SKM-1 (cell line): Measurements from ENCODE around the gene STXBP4.

Source experiments
- DNase-seq: peaks from one replicate; lab custom pipeline; 2025; ENCODE audit not compliant: unreplicated experiment; lab: John Stamatoyannopoulos, UW

Gene STXBP4

DNA sequence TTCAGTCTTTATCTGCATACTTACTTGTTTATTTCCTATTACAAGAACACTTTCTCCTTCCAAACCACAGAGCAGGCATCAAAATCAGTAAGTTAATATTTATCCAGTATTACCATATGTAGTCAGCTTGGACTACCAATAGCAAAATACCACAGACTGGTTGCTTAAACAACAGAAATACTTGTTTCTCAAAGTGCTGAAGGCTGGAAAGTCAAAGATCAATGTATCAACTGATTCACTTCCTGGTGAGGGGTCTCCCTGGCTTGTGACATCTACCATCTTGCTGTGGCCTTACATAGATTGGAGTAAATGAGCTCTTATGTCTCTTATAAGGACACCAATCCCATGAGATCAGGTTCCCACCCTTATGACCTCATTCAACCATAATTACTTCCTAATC, 2.6 kb downstream of the STXBP4 start:
- DNase-seq = no peak

DNA sequence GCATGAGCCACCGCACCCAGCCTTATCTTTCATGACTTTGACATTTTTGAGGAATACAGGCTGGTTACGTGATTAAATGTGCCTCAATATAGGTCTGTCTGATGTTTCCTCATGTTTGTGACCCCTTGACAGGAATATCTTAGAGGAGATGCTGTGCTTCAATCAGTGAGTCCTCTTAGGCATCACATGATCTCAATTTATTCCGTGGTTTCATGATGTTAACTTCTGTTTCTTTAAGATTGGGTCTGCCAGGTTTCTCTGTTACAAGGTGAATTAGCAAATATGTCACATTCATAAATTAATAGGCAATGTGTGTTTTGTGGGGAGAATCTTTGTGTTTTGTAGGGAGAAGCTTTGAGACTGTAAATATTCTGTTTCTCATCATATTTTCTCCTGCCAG, 3.3 kb downstream of the STXBP4 start:
- DNase-seq = no peak

DNA sequence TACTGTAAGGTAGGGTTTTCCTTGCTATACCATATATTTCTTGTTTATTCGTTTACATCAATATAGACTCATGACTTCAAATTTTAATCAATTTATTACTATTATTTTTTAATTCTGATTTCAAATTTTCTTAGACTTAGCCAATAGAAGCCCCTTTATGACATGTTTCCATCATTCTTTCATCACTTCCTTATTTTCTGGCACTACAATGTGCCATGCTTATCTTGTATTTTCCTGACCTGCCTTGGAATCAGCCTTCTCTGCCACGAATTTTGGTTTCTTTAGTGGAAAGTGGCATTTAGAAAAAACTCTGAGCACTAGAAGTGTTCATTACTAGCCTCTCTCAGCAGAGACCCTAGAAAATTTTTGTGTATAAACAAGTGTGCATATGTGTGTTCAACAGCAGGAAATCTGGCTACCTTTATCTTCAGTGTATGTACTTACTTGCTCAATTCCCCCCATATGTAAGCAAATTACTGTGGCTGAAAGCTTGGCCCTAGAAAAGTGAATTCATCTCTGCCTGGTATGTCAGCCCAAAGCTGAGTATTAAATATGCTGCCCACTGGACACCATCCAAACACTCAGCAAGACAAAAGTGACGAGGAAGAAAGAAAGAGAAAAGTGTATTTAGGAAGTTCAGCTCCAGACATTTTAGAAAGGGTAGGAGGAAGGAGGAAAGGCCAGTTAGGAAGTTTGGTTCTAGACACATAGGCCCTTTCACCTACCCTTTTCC, 4.0 kb downstream of the STXBP4 start:
- DNase-seq = no peak

DNA sequence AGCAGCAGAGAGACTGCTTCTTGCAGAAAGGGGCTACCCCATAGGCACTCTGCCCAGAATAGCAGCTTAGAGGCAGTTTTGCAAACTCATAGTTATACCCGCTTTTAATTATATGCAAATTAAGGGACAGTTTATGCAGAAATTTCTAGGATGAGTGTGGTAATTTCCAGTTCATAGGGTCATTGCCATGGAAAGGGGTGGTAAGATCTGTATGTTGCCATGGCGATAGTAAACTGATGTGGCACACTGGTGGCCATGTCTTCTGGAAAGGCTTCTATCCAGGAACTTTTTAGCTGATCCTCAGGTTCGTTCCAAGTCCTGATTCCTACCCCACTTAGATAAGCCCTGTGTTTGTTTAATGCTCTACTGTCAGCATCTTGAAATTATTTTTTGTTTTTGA, 6.2 kb downstream of the STXBP4 start:
- no peak for DNase-seq

DNA sequence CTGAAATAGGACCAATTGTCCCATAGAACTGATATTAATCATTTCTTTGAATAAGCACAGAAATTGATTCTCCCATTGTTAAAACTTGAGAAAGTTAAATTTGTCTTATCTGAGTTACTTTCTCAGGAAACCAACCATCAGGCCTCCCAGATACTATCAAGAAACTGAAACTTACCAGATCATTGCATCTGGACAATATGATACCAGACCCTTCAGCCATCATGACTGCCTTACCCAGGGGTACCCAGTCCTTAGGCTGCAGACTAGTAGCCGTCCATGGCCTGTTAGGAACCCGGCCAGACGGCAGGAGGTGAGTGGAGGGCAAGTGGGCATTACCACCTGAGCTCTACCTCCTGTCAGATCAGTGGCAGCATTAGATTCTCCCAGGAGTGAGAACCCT, 7.8 kb downstream of the STXBP4 start:
- no peak for DNase-seq

DNA sequence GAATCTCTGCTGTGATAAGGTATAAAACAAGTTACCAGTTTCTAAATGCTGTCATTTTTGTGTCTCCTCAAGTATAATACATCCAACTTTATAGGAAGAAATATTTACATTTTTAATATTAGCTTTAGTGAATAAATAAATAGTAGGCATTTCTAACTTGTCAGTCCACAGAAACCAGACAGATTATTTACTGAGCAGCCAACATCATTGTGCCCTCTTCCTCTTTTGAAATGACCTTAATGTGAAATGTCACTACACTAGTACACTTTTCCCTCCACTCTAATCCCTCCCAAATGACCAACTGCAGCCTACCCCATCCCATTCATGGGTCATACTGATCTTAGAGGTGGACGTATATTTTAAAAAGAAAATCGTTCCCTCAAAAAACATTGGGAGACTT, 9.2 kb downstream of the STXBP4 start:
- DNase-seq = no peak

DNA sequence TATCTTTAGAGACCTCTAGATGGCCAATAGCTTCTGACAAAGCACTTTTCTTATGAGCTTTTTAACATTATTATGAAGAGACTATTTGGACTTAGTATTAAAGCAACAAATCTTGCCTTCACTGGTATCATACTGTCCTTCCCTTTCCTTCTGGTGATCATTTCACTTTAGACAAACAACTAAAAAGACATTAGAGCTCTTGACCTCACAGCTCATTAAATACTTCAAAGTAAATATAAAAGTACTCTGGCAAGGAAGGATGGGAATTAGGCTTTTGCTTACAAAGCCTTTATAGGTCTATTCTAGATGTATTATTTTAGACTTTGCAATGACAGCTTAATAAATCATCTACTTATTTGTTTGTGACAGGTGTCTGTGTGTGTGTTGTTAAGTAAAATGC, 11.1 kb downstream of the STXBP4 start:
- no peak for DNase-seq

DNA sequence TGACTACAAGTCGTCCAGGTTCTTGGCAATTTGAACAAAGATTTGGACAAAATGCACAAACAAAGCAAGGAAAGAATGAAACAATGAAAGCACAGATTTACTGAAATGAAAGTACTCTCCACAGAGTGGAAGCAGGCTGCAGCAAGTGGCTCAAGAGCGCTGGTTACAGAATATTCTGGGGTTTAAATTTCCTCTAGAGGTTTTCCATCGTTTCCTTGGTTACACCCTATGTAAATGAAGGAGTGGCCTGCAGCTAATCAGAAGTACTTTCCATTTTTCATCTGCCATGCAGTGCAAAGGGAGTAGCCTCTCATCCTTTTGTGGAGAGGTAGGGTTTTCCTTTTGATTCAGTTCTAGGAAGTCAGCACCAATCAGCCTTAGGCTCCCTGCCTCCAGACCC, 11.8 kb downstream of the STXBP4 start:
- no peak for DNase-seq

DNA sequence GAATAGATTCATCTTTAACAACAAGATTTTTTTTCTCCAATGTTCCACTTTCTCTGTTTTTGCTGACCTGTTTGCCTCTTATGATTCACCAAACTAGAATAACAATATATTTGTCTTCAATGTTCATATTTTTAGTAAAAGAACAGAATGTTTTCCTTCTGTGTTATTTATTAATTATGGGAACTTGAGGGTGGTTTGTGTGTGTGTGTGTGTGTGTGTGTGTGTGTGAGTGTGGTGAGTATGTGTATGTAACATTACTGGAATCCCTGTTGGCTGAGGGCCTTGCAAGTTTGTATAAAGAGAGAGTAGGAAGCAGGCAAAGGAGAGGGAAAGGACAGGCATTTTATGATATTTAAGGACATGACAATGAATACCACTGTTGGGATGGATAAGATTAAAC, 13.8 kb downstream of the STXBP4 start:
- DNase-seq = no peak

DNA sequence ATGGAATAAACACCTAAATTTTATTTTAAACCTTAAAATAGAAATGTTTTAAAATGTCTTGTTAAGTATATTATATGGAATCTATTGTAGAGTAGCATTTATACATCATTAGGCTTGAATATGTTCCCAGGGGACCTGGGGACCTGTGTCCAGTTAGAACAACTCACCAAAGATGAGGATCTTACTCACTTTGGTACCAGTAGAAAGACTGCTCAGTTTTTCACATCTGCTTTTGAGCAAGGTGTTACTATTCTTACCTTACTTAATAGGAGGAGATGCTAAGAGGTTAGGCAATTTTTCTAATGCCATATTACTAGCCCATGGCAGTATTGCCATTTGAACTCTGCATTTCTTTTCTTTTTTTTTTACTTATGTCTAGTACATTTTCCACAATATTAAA, 14.7 kb downstream of the STXBP4 start:
- no peak for DNase-seq

DNA sequence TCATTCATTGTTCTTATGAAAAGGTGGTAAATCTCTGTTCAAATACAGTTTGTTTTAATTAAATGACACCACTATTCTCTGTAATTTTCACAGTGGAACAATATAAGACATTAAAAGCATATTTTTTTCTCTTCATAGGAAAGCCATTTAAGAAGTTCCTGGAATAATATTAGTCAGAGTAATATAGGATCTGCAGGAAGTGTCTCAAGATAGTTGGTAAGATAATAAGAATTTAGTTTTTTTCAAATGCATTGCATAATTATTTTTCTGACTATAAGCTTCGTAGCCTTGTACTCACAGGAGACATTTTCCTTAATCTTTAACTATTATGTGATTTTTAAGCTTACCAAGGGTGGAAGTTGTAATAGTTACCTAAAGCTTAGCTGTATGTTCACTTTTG, 16.9 kb downstream of the STXBP4 start:
- DNase-seq = no peak

DNA sequence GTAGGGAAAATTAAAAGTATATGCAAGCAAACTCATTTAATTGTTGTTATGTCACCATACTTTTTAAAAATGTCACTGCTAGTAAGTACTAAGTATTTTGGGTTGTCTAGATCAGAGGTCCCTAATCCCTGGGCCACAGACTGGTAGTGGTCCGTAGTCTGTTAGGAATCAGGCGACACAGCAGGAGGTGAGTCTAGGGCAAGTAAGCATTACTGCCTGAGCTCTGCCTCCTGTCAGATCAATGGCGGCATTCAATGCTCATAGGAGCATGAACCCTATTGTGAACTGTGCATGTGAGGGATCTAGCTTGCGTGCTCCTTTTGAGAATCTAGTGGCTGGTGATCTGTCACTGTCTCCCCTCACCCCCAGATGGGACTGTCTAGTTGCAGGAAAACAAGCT, 21.6 kb downstream of the STXBP4 start:
- no peak for DNase-seq

DNA sequence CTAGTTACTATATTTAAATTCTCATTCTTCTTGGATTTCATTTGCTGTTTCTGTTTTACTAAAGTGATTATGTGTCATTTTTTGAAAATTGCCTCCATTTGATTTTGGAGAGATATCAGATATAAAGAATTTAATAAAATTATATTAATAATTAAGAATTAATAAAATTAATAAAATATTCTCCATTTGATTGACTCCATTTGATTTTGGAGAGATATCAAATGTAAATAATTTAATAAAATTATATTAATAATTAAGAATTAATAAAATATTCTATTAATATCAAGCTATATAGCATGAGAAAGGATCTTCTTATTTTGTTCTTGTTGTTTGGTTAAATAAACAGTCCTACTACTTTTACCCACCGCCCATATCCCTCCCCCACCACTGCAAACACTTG, 23.0 kb downstream of the STXBP4 start:
- DNase-seq = no peak

DNA sequence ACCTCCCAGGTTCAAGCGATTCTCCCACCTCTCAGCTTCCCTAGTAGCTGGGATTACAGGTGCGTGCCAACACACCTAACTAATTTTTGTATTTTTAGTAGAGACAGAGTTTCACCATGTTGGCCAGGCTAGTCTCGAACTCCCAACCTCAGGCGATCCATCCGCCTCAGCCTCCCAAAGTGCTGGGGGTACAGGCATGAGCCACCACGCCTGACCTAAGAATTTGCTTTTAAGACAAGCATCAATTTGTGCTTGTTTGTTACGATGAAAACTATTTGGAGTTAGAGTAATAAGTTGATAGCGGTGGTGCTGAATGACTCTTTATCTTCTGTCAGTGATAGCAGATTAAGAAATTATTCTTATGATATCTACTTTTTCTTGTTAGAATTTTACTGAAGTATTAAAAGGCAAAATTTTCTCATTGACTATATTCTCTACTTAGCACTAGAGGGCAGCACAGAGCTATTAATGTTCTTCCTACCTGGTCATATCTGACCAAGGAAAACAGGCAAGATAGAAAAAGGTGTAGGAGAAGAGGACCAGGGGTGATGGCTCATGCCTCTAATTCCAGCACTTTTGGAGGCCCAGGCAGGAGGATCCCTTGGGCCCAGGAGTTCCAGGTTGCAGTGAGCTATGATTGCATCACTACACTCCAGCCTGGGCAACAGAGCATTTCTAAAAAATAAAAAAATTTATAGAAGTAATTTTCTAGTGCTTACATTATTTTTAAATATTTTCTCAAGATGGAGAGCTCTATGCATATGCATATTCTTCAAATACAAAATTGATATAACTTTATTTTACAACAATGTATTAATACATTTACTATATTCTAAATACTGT, 24.5 kb downstream of the STXBP4 start:
- DNase-seq = peak; percentile 30

DNA sequence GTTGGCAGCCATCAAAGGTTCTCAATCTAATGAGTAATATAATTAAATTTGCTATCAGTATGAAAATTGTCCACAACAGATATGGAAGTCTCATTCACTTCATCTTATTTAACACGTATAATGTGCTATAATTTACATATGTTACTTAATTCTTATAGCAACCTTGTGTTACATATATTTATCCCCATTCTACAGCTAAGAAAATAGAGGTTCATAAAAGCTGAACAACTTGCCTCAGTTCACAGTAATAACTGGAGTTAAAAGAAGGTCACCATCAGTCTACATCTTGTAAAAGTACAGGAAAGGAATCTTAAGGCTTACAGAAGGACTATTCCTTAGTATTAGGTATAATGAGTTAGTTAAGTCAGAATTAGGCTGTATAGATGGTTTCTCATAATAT, 27.9 kb downstream of the STXBP4 start:
- DNase-seq = no peak

DNA sequence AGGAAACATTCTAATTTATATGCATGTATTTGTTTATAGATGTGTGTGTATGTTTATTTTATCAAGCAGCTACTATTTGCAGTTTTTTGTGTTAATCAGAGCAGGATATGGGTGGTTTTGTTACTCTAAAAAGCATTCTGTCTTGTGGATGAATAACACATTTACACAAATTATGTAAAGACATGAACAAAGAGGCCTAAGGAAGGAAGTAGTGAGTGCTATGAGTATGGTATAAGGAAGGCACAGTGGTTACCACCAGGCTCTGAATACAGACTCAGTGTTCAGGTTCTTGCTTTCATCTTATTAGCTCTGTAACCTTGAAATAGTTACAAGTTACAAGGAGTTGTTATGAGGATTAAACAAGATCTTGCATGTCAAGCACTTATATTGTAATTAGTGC, 33.9 kb downstream of the STXBP4 start:
- DNase-seq = no peak

DNA sequence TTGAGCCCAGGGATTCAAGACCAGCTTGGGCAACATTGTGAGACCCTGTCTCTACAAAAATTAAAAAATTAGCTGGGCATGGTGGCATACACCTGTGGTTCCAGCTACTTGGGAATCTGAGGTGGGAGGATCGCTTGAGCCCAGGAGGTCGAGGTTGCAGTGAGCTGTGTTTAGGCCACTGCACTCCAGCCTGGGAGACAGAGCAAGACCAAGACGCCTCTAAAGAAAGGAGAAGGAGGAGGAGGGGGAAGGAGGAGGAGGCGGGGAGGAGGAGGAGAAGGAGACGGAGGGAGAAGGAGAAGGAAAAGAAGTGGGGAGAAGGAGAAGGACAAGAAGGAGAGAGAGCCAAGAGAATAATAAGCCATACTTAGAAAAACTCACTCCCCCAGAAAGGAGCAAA, 35.9 kb downstream of the STXBP4 start:
- DNase-seq = no peak

DNA sequence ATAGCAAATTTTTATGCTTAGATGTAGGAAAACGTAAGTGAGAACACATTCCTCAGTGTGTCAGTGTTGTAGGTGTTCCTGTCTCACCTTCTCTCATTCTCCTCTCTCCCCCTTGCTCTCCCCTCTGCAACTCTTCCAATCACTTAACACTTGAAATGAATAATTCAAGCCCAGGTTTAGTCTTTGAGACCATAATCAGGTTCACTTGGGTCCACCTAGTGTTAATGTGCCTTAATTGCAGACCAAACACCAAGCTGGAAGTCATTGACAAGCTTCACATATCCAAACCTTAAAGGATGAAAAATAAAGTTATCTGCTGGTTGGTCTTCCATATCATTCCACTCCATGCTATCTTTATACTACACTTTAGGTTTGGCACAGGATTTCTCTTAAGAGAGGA, 37.0 kb downstream of the STXBP4 start:
- DNase-seq = no peak

DNA sequence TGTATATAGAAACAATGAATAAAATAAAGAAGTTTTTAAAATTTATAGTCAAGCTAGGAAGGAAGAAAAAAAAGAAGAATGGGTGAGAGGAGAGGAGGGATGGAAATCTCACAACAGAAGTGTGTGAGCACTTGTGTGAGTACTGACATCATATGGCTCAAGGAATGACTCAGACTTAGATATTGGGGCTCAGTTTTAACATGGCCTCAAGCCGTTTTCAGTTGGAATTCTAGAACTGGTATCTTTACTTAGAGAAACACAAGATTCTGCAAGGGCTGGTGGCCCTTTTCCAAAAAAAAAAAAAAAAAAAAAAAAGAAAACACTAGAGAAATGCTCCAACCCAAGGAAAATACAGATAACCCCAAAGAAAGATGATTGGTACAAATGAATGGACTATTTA, 55.1 kb downstream of the STXBP4 start:
- no peak for DNase-seq

DNA sequence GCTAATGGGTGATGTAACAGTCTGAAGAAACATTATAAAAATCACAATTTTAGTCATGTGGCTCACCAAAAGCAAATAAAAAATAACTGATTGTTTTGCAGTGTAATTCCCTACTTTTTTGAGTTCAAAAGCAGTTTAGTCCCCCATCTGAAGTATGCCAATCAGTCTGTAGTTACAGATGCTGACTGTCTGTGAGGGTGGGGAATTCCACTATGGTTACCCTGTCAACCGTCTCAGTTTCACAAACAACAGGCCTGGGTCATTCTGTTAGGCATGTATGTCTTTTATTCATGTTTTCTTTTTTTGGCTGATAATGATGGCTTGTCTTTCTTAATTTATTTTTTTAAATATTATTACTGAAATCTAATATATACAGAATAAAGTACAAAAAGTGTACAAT, 69.3 kb downstream of the STXBP4 start:
- no peak for DNase-seq

DNA sequence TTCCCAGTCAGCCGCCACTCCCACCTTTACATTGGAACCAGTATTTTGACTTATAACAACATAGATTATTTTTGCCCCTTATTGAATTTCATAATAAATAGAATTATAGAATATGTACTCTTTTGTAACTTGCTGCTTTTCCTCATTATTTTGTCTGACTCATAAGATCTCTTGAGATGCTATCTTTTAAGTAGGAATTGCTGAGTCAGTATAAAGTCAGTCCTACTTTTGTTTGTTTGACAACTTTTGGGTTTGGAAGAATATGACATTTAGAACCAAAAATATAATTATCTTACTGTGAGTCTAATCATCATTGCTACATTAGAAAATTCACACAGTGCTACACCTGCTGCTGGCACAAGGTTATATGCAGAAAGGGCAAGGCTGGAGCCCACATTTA, 69.7 kb downstream of the STXBP4 start:
- DNase-seq = no peak

DNA sequence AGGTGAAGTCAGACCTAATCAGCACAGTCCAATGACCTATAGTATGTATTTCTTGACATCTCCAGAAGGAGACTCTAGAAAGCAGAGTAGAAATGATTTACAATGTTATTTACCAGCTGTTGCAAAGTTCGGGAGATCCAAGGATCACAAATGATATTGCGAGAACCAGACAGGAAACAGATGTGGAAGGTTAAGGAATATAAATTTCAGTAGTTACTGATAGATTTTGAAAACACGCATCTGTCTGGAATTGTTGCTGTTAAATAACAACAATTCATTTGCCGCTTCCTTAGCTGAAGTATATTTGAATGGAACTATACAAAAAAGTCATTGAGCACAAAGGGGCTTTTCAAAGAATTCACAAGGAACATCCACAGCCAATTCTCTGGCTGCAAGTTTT, 72.0 kb downstream of the STXBP4 start:
- no peak for DNase-seq

DNA sequence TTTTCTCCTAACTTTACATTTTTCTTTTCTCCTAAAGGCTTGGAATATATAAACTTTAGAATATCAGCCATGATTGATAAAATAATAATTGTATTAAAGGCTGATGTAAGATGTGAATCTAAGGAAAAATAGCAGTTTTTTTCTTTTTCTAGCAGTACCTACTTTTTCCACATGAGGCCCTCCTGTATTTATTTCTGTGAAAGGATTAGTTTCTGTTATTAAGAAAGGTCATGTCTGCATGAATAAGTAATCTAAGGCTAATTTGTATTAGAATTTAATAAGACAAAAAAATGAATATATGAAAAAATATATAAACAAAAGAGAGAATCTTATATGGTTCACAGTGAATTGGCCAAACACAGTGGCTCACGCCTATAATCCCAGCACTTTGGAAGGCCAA, 85.3 kb downstream of the STXBP4 start:
- no peak for DNase-seq
